Lung (tissue), 12 donors: ENCODE data around the gene SOX9. TPM values are rescaled to one million over a fixed set of nuclear protein-coding genes. Genes with fewer than 3 reads are reported as not detected.

ENCODE experiments used
- ATAC-seq: fragments of 200-7000 bp; cut with Tn5 transposase; one replicate; pipeline ENCODE4 v1.9.1; 2020; ENCODE audit warnings: moderate number of reproducible peaks; ENCODE audit not compliant: insufficient read depth, low FRiP score
- DNase-seq, 3 donors: peaks; one replicate each; pipeline ENCODE4 v3.0.0-alpha.2; 2013 to 2017
- H3K27ac ChIP-seq, 2 donors: one replicate each; pipeline ENCODE4 v1.5.1; 2013; ENCODE audit warnings: mild to moderate bottlenecking in 2 of 2, moderate library complexity in 2 of 2, control low read depth in 1 of 2, inconsistent platforms in 1 of 2, low read depth in 1 of 2, low read length in 1 of 2
- H3K27me3 ChIP-seq, 3 donors: one replicate each; pipeline ENCODE4 v1.5.1; 2013; ENCODE audit warnings: low read length in 2 of 3; ENCODE audit not compliant: control insufficient read depth in 3 of 3, insufficient read depth in 3 of 3
- H3K36me3 ChIP-seq, 4 donors: one replicate each; pipeline ENCODE4 v1.5.1; 2013; ENCODE audit warnings: low read length in 4 of 4, mild to moderate bottlenecking in 1 of 4, moderate library complexity in 1 of 4; ENCODE audit not compliant: control insufficient read depth in 4 of 4, insufficient read depth in 4 of 4
- H3K4me1 ChIP-seq, 5 donors: one replicate each; pipeline ENCODE4 v1.5.1; 2013; ENCODE audit warnings: low read length in 5 of 5, mild to moderate bottlenecking in 2 of 5, moderate library complexity in 1 of 5; ENCODE audit not compliant: control insufficient read depth in 5 of 5, insufficient read depth in 5 of 5
- H3K4me3 ChIP-seq: one replicate; pipeline ENCODE4 v1.5.1; 2013; ENCODE audit warnings: mild to moderate bottlenecking, control low read depth, moderate library complexity
- H3K9ac ChIP-seq, 2 donors: one replicate each; pipeline ENCODE4 v1.5.1; 2013; ENCODE audit warnings: low read length in 2 of 2, control low read depth in 1 of 2; ENCODE audit not compliant: insufficient read depth in 1 of 2
- H3K9me3 ChIP-seq, 4 donors: one replicate each; pipeline ENCODE4 v1.5.1; 2013; ENCODE audit warnings: low read length in 3 of 4, mild to moderate bottlenecking in 1 of 4, moderate library complexity in 1 of 4; ENCODE audit not compliant: control insufficient read depth in 4 of 4, insufficient read depth in 3 of 4
- WGBS, 2 donors: extraction: QIAGEN DNeasy Blood & Tissue Kit; methylation state at CpG; one replicate each; pipeline ENCODE4 v1.1.7; 2013; 5-methylcytosine and 5-hydroxymethylcytosine counted together
- polyA plus RNA-seq, 2 donors: library from polyadenylated mRNA; stranded (reverse); fragments of 200-250 nt; gene quantifications; one replicate each; pipeline ENCODE4 v1.2.1, GENCODE V29; 2013
- total RNA-seq, 2 donors: library from RNA; depleted of rRNA in 1 of 2; stranded (reverse); fragments of >200 nt in 1 of 2; gene quantifications; one replicate each; pipeline ENCODE4 v1.2.1, GENCODE V29; 2014 to 2021
- TF ChIP-seq, protein P1 (sequence below): IDR thresholded peaks from 2 replicates; pipeline ENCODE4 v1.5.1; 2012; ENCODE audit warnings: mild to moderate bottlenecking; ENCODE audit errors: control extremely low read depth, extremely low read depth
- donor health status: control.
- donor health status: control.
- donor health status: Bipolar disorder and iron deficiency.
- donor health status: healthy.
- donor health status: DM: yes; HTN: yes; CAD: no.

SOX9 gene
- total and polyA plus RNA-seq, 4 donors: 2.3 to 19.2 (median 3.8) TPM

DNA sequence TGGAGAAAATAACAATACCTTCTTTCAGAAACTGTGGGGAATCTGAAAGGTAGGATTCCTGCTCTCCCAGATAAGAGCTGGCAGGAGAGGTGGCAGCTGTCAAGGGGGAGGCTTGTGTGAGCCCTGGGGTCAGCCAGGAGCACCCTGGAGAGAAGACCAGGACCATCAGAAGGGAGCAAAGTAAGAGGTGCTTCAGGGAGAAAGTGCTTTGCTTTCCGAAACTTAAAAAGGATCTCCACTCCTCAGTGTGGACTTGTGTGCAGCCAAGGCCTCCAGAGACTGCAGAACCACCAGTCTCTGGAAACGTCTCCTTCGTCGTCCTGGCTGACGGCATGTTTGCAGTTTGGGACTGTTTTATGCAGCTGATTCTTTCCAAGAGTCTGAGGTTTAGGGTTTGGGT is 13.7 kb upstream of the SOX9 start:
- Histone ChIP-seq H3K9ac (no peak overlapping the region), H3K36me3 (no peaks in the 10 kb centered on the region), H3K27me3 (no peaks in the 10 kb centered on the region), H3K27ac (no peak overlapping the region), H3K4me1 (peaks cover 0 to 5% (median 0%) of the 10 kb centered on the region in 5 donors), H3K9me3 (no peaks in the 10 kb centered on the region), H3K4me3 (no peak overlapping the region)
- DNase-seq (no peak), ATAC-seq (no peak)
- 74 to 76% methylated on average over 5 of the region's 5 CpGs for WGBS, 2 donors
- TF ChIP-seq, protein P1, sequence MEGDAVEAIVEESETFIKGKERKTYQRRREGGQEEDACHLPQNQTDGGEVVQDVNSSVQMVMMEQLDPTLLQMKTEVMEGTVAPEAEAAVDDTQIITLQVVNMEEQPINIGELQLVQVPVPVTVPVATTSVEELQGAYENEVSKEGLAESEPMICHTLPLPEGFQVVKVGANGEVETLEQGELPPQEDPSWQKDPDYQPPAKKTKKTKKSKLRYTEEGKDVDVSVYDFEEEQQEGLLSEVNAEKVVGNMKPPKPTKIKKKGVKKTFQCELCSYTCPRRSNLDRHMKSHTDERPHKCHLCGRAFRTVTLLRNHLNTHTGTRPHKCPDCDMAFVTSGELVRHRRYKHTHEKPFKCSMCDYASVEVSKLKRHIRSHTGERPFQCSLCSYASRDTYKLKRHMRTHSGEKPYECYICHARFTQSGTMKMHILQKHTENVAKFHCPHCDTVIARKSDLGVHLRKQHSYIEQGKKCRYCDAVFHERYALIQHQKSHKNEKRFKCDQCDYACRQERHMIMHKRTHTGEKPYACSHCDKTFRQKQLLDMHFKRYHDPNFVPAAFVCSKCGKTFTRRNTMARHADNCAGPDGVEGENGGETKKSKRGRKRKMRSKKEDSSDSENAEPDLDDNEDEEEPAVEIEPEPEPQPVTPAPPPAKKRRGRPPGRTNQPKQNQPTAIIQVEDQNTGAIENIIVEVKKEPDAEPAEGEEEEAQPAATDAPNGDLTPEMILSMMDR: no peak

DNA sequence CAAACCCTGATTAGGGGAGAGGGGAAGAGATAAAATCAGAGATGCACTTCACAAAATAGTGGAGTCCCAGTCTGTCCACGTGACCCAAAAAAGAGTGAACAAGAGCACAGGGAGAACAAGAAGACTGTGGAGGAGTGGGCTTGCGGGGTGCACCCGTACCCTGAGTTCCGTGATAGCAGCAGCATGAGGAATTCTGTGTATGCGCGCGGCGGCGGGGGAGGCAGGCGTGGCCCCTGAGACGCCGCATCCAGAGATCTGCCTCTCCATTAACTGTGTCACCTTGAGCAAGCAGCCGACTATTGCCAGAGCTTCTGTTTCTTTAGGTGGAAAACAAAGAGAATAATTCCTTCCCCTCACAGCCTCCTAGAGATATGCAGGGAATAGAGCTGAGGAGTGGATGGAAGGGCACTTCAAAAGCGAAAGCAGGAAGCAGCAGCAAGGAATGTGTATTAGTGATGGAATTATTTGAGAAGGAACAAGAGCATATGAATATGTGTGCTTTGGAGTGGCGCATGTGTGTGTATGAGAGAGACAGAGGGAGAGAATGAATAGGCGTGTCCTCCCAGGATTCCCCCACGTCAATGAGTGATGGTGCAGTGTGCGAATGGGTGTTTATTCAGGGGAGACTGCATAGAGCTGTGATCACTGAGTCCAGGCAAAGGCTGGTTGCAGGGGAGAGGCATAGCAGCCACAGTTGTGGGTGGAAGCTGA is 10.4 kb upstream of the SOX9 start:
- DNase-seq (no peak), ATAC-seq (no peak)
- Histone ChIP-seq H3K27me3 (peaks cover 0 to 10% (median 3%) of the 10 kb centered on the region in 3 donors), H3K9ac (no peak overlapping the region), H3K36me3 (no peaks in the 10 kb centered on the region), H3K4me1 (peaks cover 0 to 5% (median under 1%) of the 10 kb centered on the region in 5 donors), H3K4me3 (no peak overlapping the region), H3K27ac (no peak overlapping the region), H3K9me3 (no peaks in the 10 kb centered on the region)
- 49 to 60% methylated on average over 18 of the region's 18 CpGs for WGBS, 2 donors
- TF ChIP-seq, protein P1: no peak

DNA sequence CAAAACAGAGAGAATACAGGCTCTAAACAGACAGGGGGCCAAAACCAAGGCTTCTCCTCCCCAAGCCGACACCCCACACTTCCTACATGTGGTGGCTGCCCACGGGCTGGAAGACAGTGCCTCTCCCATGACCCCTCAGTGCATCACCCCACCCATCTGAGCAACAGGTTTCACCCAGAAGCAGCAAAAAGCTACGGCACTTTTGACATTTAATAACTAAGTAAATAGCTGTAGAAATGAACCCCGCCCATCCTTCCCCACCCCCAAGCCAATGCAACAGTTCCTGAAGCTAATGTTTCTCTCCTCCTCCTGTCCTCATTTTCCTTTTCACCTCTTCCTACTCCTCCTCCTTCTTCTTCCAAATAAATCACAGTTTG is 9.9 kb upstream of the SOX9 start:
- TF ChIP-seq, protein P1: no peak
- no peaks in the 10 kb centered on the region for H3K9me3 ChIP-seq
- no peak for DNase-seq
- no peak overlapping the region for H3K27ac ChIP-seq
- H3K36me3 ChIP-seq: no peaks in the 10 kb centered on the region
- H3K9ac ChIP-seq: no peak overlapping the region
- 34 to 54% methylated on average over 4 of the region's 4 CpGs for WGBS, 2 donors
- peaks cover 0 to 6% (median 3%) of the 10 kb centered on the region in 5 donors for H3K4me1 ChIP-seq
- no peak overlapping the region for H3K4me3 ChIP-seq
- peaks cover 0 to 14% (median 6%) of the 10 kb centered on the region in 3 donors for H3K27me3 ChIP-seq
- ATAC-seq: no peak
